CD4-positive, alpha-beta T cell (primary cell): ENCODE results near the gene SPA17. TPM values are rescaled to one million over a fixed set of nuclear protein-coding genes. Genes with fewer than 3 reads are reported as not detected.

Source experiments
- ATAC-seq: fragments of 200-7000 bp; cut with Tn5 transposase; one replicate; pipeline ENCODE4 v1.10.0; 2022; ENCODE audit warnings: mild to moderate bottlenecking; ENCODE audit not compliant: poor library complexity
- CTCF ChIA-PET: fragments of 350-600 bp; sonication (Branson Sonifier 250); formaldehyde crosslinking; loops from one replicate; lab custom pipeline; 2021; ENCODE audit warnings: antibody characterized with exemption, inconsistent platforms; lab: Charles Lee
- POLR2A ChIA-PET: fragments of 350-600 bp; sonication (Branson Sonifier 250); formaldehyde crosslinking; loops from one replicate; lab custom pipeline; 2021; ENCODE audit warnings: antibody characterized with exemption, inconsistent platforms; lab: Charles Lee
- DNase-seq, 14 experiments: peaks; one replicate each; pipeline ENCODE4 v3.0.0-alpha.2; 2013 to 2020; ENCODE audit warnings: mixed read lengths in 2 of 14
- H3K27ac ChIP-seq, 2 donors: one replicate each; pipeline versions ENCODE4 v1.5.1 to v1.7.0; 2013; ENCODE audit warnings: low read length in 2 of 2, low read depth in 1 of 2, mild to moderate bottlenecking in 1 of 2
- H3K27me3 ChIP-seq, 2 experiments: 1 replicate in 1 of 2; 2 replicates in 1 of 2; pipeline versions ENCODE4 v1.6.1 to v1.7.0; 2013; ENCODE audit warnings: low read length in 2 of 2, control low read depth in 1 of 2, mild to moderate bottlenecking in 1 of 2, moderate library complexity in 1 of 2; ENCODE audit not compliant: insufficient read depth in 2 of 2, control insufficient read depth in 1 of 2
- H3K36me3 ChIP-seq: one replicate; pipeline ENCODE4 v1.6.1; 2013; ENCODE audit warnings: low read length, control low read depth; ENCODE audit not compliant: insufficient read depth
- H3K4me1 ChIP-seq: one replicate; pipeline ENCODE4 v1.6.1; 2013; ENCODE audit warnings: low read length, control low read depth; ENCODE audit not compliant: insufficient read depth
- H3K4me3 ChIP-seq: one replicate; pipeline ENCODE4 v1.5.1; 2013; ENCODE audit warnings: mild to moderate bottlenecking, low read length, moderate library complexity
- H3K9me3 ChIP-seq, 2 experiments: 1 replicate in 1 of 2; 2 replicates in 1 of 2; pipeline versions ENCODE4 v1.6.1 to v1.7.0; 2013; ENCODE audit warnings: low read length in 2 of 2, mild to moderate bottlenecking in 2 of 2, control low read depth in 1 of 2, moderate library complexity in 1 of 2; ENCODE audit not compliant: control insufficient read depth in 1 of 2, insufficient read depth in 1 of 2
- H3K27ac Mint-ChIP-seq: one replicate; pipeline ENCODE4 v1.8.0; 2020; ENCODE audit warnings: mixed read lengths
- H3K27me3 Mint-ChIP-seq: one replicate; pipeline ENCODE4 v1.8.0; 2021; ENCODE audit warnings: mixed read lengths
- H3K36me3 Mint-ChIP-seq: one replicate; pipeline ENCODE4 v1.8.0; 2021; ENCODE audit warnings: low read depth, mixed read lengths
- H3K4me1 Mint-ChIP-seq: one replicate; pipeline ENCODE4 v1.8.0; 2021; ENCODE audit warnings: low read depth, mixed read lengths
- H3K4me3 Mint-ChIP-seq: one replicate; pipeline ENCODE4 v1.8.0; 2020; ENCODE audit warnings: mild to moderate bottlenecking, mixed read lengths
- H3K9me3 Mint-ChIP-seq: one replicate; pipeline ENCODE4 v1.8.0; 2020; ENCODE audit warnings: mixed read lengths
- intact Hi-C, 2 experiments: fragments of 100-400 bp; cut with DNase I in 1 of 2; cut with micrococcal nuclease in 1 of 2; formaldehyde crosslinking; loops; one replicate each; pipeline versions ENCODE4 v1.15.1 to v1.9.0; 2023 to 2025; cut with DNase I, micrococcal nuclease
- total RNA-seq, 174 experiments: library from RNA in 2 of 174; stranded (reverse) in 2 of 174; gene quantifications; one replicate each; pipeline ENCODE4 v1.2.3 and lab custom pipeline; 2021 to 2026
- TF ChIP-seq, protein P1 (sequence below): fragments of 200-600 bp; IDR thresholded peaks from one replicate; pipeline ENCODE4 v1.8.0; 2022; ENCODE audit warnings: antibody characterized with exemption, mild to moderate bottlenecking

The SPA17 gene
- total RNA-seq, 2 experiments from 2014 or later = 0.16 TPM; not detected in 1

DNA sequence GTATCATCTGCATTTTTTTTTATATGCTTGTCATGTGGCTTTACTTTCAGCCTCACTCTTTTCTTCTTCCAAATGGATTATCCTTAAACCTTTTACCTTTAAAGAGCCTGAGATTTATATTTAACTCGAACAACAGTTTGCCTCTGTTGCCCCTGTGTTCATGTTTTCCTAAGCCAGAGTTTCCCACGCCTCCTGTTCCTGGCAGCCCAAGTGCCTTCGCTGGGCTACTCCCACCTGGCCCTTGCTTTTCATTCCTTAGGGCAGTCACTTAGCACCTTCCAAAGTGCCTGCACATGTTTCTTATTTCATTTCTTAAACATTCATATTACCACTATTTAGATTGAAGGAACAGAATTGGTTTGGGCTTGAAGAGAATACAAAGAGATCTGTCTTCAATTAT lies 37.8 kb upstream of the SPA17 start:
- Mint-ChIP-seq H3K9me3 (no peaks in the 10 kb centered on the region), H3K4me3 (no peak overlapping the region), H3K27ac (no peak overlapping the region), H3K36me3 (peaks cover 74% of the 10 kb centered on the region), H3K4me1 (no peaks in the 10 kb centered on the region), H3K27me3 (no peaks in the 10 kb centered on the region)
- ATAC-seq (no peak), DNase-seq (no peak)
- Histone ChIP-seq H3K27me3 (no peaks in the 10 kb centered on the region), H3K4me3 (no peak overlapping the region), H3K9me3 (no peaks in the 10 kb centered on the region), H3K4me1 (no peaks in the 10 kb centered on the region), H3K36me3 (peaks cover 60% of the 10 kb centered on the region), H3K27ac (no peak overlapping the region)
- ChIA-PET POLR2A (interaction anchor here (0.7 kb wide), 1 partner anchor 471 kb away, joined by 3 read pairs; no protein-coding TSS in a partner anchor), CTCF (no interaction called here)
- intact Hi-C loops = no loop called here
- TF ChIP-seq, protein P1, sequence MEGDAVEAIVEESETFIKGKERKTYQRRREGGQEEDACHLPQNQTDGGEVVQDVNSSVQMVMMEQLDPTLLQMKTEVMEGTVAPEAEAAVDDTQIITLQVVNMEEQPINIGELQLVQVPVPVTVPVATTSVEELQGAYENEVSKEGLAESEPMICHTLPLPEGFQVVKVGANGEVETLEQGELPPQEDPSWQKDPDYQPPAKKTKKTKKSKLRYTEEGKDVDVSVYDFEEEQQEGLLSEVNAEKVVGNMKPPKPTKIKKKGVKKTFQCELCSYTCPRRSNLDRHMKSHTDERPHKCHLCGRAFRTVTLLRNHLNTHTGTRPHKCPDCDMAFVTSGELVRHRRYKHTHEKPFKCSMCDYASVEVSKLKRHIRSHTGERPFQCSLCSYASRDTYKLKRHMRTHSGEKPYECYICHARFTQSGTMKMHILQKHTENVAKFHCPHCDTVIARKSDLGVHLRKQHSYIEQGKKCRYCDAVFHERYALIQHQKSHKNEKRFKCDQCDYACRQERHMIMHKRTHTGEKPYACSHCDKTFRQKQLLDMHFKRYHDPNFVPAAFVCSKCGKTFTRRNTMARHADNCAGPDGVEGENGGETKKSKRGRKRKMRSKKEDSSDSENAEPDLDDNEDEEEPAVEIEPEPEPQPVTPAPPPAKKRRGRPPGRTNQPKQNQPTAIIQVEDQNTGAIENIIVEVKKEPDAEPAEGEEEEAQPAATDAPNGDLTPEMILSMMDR = no peak

DNA sequence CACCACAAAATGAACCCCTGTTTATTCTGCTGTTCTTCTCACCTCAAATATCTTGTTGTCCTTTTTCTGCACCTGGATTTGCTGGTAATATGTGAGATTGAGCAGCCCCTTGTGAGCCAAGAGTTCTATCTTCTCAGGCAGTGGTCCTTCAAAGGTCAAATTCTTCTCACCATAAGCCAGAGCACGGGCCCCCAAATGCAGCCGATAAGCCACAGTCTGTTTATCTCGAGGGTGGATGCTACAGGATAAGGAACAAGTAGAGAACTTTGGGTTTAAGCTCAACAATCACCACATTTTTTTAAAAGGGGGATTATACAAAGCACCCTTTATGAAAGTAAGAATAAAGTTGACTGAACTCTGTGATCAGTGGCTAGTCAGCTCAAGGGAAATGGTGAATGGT lies 35.2 kb upstream of the SPA17 start:
- no peaks in the 10 kb centered on the region for H3K4me1 ChIP-seq
- Mint-ChIP-seq H3K27ac (no peak overlapping the region), H3K4me1 (no peaks in the 10 kb centered on the region), H3K9me3 (no peaks in the 10 kb centered on the region), H3K27me3 (no peaks in the 10 kb centered on the region), H3K4me3 (no peak overlapping the region), H3K36me3 (peaks cover 49% of the 10 kb centered on the region)
- no peaks in the 10 kb centered on the region for H3K27me3 ChIP-seq
- ChIA-PET CTCF (interaction anchor here (0.9 kb wide), 1 partner anchor 12 kb away, joined by 3 read pairs; no protein-coding TSS in a partner anchor), POLR2A (no interaction called here)
- peaks cover 34% of the 10 kb centered on the region for H3K36me3 ChIP-seq
- DNase-seq = no peak
- ATAC-seq = no peak
- H3K4me3 ChIP-seq = no peak overlapping the region
- intact Hi-C loops = no loop called here
- H3K9me3 ChIP-seq = no peaks in the 10 kb centered on the region
- H3K27ac ChIP-seq = no peak overlapping the region
- TF ChIP-seq, protein P1 = no peak

DNA sequence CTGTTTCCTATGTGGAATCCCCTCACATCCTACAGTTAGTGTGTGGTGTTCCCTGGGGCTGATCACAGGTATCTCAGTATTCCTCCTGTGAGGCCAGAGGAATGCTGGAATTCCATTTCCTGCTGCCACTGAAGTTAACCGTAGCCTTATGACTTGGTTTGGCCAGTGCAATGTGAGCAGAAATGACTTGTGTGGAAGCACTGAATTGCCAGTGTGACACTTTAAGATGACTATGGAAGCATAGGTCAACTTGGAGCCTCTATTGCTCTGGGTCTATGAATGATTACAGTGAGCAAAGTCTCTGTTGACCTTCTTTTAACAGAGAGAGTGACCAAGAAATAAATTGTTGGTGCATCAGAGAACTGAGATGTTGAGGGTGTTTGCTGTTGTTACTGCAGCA lies 34.5 kb upstream of the SPA17 start:
- intact Hi-C loops = no loop called here
- Mint-ChIP-seq H3K4me1 (no peaks in the 10 kb centered on the region), H3K4me3 (no peak overlapping the region), H3K36me3 (peaks cover 42% of the 10 kb centered on the region), H3K27ac (no peak overlapping the region), H3K27me3 (no peaks in the 10 kb centered on the region), H3K9me3 (no peaks in the 10 kb centered on the region)
- Histone ChIP-seq H3K27ac (no peak overlapping the region), H3K36me3 (peaks cover 30% of the 10 kb centered on the region), H3K4me3 (no peak overlapping the region), H3K9me3 (no peaks in the 10 kb centered on the region), H3K27me3 (no peaks in the 10 kb centered on the region), H3K4me1 (no peaks in the 10 kb centered on the region)
- TF ChIP-seq, protein P1 = no peak
- ATAC-seq (no peak), DNase-seq (no peak)
- ChIA-PET CTCF (interaction anchor here (0.9 kb wide), 1 partner anchor 11 kb away, joined by 3 read pairs; no protein-coding TSS in a partner anchor), POLR2A (interaction anchor here (1.0 kb wide), 1 partner anchor 17 kb away, joined by 3 read pairs; no protein-coding TSS in a partner anchor)
